Measurements from ENCODE around the gene CD59. TPM values are rescaled to one million over a fixed set of nuclear protein-coding genes. Genes with fewer than 3 reads are reported as not detected.

CD59 gene
- polyA plus RNA-seq, 1 donor from 2014 or later = 248 TPM

DNA sequence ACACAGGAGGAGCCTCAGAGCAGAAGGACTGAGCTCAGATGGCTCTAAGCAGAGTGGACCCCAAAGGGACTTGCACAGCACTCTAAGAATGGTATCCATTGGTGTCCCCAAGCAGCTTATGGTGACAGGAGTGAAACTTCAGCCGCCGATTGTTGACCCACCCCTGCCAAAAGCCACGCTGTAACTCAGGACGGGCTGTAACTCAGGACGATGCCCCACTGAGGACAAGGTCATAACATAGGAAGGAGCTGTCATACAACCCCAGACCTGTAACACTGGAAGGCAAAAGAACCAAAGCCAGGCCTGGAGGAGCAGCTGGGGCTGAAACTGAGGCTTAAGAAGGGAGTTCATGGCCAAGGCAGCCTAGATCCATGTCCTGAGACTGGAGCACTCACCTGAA is 14.2 kb downstream of the CD59 start:
- no peak overlapping the region for H2AFZ ChIP-seq (ENCODE audit: low read depth, low read length)
- TF ChIP-seq EZH2 (IDR thresholded peaks at IDR 0.05; ENCODE audit: borderline replicate concordance, insufficient read depth, low read length, poor library complexity, severe bottlenecking) = no peak
- TF ChIP-seq, protein P1, sequence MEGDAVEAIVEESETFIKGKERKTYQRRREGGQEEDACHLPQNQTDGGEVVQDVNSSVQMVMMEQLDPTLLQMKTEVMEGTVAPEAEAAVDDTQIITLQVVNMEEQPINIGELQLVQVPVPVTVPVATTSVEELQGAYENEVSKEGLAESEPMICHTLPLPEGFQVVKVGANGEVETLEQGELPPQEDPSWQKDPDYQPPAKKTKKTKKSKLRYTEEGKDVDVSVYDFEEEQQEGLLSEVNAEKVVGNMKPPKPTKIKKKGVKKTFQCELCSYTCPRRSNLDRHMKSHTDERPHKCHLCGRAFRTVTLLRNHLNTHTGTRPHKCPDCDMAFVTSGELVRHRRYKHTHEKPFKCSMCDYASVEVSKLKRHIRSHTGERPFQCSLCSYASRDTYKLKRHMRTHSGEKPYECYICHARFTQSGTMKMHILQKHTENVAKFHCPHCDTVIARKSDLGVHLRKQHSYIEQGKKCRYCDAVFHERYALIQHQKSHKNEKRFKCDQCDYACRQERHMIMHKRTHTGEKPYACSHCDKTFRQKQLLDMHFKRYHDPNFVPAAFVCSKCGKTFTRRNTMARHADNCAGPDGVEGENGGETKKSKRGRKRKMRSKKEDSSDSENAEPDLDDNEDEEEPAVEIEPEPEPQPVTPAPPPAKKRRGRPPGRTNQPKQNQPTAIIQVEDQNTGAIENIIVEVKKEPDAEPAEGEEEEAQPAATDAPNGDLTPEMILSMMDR (IDR thresholded peaks at IDR 0.05; ENCODE audit: poor library complexity, severe bottlenecking) = no peak
- no peak for TF ChIP-seq TAF1 (IDR thresholded peaks at IDR 0.05; ENCODE audit: low read depth)
- TF ChIP-seq MXI1 (conservative IDR thresholded peaks at IDR 0.05; ENCODE audit: poor library complexity, severe bottlenecking) = no peak
- TF ChIP-seq RAD21 (conservative IDR thresholded peaks at IDR 0.05) = no peak
- no peak for TF ChIP-seq EP300 (conservative IDR thresholded peaks at IDR 0.05; ENCODE audit: poor library complexity, severe bottlenecking)
- no peak for TF ChIP-seq POLR2AphosphoS5 (IDR thresholded peaks at IDR 0.05)
- no peak for TF ChIP-seq SMC3 (conservative IDR thresholded peaks at IDR 0.05; ENCODE audit: poor library complexity)
- TF ChIP-seq, protein P2, sequence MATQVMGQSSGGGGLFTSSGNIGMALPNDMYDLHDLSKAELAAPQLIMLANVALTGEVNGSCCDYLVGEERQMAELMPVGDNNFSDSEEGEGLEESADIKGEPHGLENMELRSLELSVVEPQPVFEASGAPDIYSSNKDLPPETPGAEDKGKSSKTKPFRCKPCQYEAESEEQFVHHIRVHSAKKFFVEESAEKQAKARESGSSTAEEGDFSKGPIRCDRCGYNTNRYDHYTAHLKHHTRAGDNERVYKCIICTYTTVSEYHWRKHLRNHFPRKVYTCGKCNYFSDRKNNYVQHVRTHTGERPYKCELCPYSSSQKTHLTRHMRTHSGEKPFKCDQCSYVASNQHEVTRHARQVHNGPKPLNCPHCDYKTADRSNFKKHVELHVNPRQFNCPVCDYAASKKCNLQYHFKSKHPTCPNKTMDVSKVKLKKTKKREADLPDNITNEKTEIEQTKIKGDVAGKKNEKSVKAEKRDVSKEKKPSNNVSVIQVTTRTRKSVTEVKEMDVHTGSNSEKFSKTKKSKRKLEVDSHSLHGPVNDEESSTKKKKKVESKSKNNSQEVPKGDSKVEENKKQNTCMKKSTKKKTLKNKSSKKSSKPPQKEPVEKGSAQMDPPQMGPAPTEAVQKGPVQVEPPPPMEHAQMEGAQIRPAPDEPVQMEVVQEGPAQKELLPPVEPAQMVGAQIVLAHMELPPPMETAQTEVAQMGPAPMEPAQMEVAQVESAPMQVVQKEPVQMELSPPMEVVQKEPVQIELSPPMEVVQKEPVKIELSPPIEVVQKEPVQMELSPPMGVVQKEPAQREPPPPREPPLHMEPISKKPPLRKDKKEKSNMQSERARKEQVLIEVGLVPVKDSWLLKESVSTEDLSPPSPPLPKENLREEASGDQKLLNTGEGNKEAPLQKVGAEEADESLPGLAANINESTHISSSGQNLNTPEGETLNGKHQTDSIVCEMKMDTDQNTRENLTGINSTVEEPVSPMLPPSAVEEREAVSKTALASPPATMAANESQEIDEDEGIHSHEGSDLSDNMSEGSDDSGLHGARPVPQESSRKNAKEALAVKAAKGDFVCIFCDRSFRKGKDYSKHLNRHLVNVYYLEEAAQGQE (IDR thresholded peaks at IDR 0.05; ENCODE audit: borderline replicate concordance) = no peak
- no peaks in the 10 kb centered on the region for H3K9me3 ChIP-seq (ENCODE audit: low read length)
- no peak overlapping the region for H3K9ac ChIP-seq (ENCODE audit: low read length)
- H3K4me2 ChIP-seq (ENCODE audit: low read length) = no peak overlapping the region
- peaks cover 8% of the 10 kb centered on the region for H3K79me2 ChIP-seq (replicated peaks; ENCODE audit: insufficient read depth, low read length)
- H3K4me3 ChIP-seq (ENCODE audit: low read length) = no peak overlapping the region
- peaks cover 4% of the 10 kb centered on the region for H3K36me3 ChIP-seq (ENCODE audit: insufficient read depth, low read length)
- H3K27ac ChIP-seq (ENCODE audit: low read length) = no peak overlapping the region
- H3K9me2 ChIP-seq (ENCODE audit: insufficient read depth, low read length) = no peaks in the 10 kb centered on the region
- no peaks in the 10 kb centered on the region for H3K27me3 ChIP-seq (ENCODE audit: insufficient read depth, low read depth, low read length)
- H3F3A ChIP-seq (ENCODE audit: insufficient read depth, low read length, poor library complexity, severe bottlenecking) = no peaks in the 10 kb centered on the region
- H4K20me1 ChIP-seq (ENCODE audit: insufficient read depth) = no peaks in the 10 kb centered on the region

DNA sequence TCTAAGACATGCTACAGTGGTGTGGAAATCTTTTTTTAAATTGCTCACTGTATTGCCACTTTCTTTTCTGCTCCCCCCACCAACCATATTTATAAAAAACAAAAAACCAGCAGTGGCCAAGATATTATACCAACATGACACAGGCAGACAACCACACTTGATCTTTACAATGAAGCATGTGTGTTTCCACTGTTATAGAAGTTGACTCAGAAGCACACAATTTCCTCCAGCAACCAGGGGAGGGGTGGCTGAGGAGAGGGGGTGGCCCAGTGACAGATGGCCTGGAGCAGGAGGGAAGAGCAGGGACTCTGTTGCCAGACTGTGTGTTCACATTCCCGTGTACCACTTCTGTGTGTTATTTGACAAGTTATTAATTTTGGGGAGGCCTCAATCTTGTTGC is 14.8 kb downstream of the CD59 start:
- Histone ChIP-seq H3K27ac (ENCODE audit: low read length) (no peak overlapping the region), H3K4me3 (ENCODE audit: low read length) (no peak overlapping the region), H3K36me3 (ENCODE audit: insufficient read depth, low read length) (peaks cover 4% of the 10 kb centered on the region), H2AFZ (ENCODE audit: low read depth, low read length) (no peak overlapping the region), H3K9me2 (ENCODE audit: insufficient read depth, low read length) (no peaks in the 10 kb centered on the region), H3K9me3 (ENCODE audit: low read length) (no peaks in the 10 kb centered on the region), H3K79me2 (replicated peaks; ENCODE audit: insufficient read depth, low read length) (peaks cover 8% of the 10 kb centered on the region), H3K9ac (ENCODE audit: low read length) (no peak overlapping the region), H3F3A (ENCODE audit: insufficient read depth, low read length, poor library complexity, severe bottlenecking) (no peaks in the 10 kb centered on the region), H3K27me3 (ENCODE audit: insufficient read depth, low read depth, low read length) (no peaks in the 10 kb centered on the region), H4K20me1 (ENCODE audit: insufficient read depth) (no peaks in the 10 kb centered on the region), H3K4me2 (ENCODE audit: low read length) (no peak overlapping the region)
- TF ChIP-seq MXI1 (conservative IDR thresholded peaks at IDR 0.05; ENCODE audit: poor library complexity, severe bottlenecking) (no peak), POLR2AphosphoS5 (IDR thresholded peaks at IDR 0.05) (no peak), EZH2 (IDR thresholded peaks at IDR 0.05; ENCODE audit: borderline replicate concordance, insufficient read depth, low read length, poor library complexity, severe bottlenecking) (no peak), SMC3 (conservative IDR thresholded peaks at IDR 0.05; ENCODE audit: poor library complexity) (no peak), EP300 (conservative IDR thresholded peaks at IDR 0.05; ENCODE audit: poor library complexity, severe bottlenecking) (no peak), RAD21 (conservative IDR thresholded peaks at IDR 0.05) (no peak)
- TF ChIP-seq, protein P2 (IDR thresholded peaks at IDR 0.05; ENCODE audit: borderline replicate concordance) = no peak
